Esophagus squamous epithelium (tissue), 5 donors: Measurements from ENCODE around the gene TSC22D3. TPM values are rescaled to one million over a fixed set of nuclear protein-coding genes. Genes with fewer than 3 reads are reported as not detected.

Experiments used
- DNase-seq: peaks from one replicate; lab custom pipeline; 2025; lab: John Stamatoyannopoulos, UW
- H3K27ac ChIP-seq, 4 donors: fragments of 200-600 bp; sonication (generic); one replicate each; pipeline ENCODE4 v1.5.1; 2016 to 2019; ENCODE audit warnings: mild to moderate bottlenecking in 1 of 4
- H3K27me3 ChIP-seq, 4 donors: fragments of 200-600 bp; sonication (generic); 1 replicate in 3 of 4; 2 replicates in 1 of 4; pipeline versions ENCODE4 v1.5.1 to v1.6.0; 2017 to 2021; ENCODE audit warnings: antibody characterized with exemption in 1 of 4
- H3K36me3 ChIP-seq, 3 donors: fragments of 200-600 bp; sonication (generic); one replicate each; pipeline ENCODE4 v1.5.1; 2016 to 2019
- H3K4me1 ChIP-seq, 3 donors: fragments of 200-600 bp; sonication (generic); one replicate each; pipeline ENCODE4 v1.5.1; 2017 to 2019
- H3K4me3 ChIP-seq, 4 donors: fragments of 200-600 bp; sonication (generic); 1 replicate in 3 of 4; 2 replicates in 1 of 4; pipeline ENCODE4 v1.5.1; 2016 to 2019; ENCODE audit warnings: mild to moderate bottlenecking in 2 of 4, moderate library complexity in 1 of 4
- H3K9me3 ChIP-seq, 3 donors: fragments of 200-600 bp; sonication (generic); one replicate each; pipeline ENCODE4 v1.5.1; 2016 to 2019
- CTCF ChIP-seq, 6 experiments: fragments of 450-650 bp in 4 of 6; fragments of 200-600 bp in 2 of 6; sonication (generic) in 2 of 6; IDR thresholded peaks; one replicate each; pipeline ENCODE4 v1.5.1; 2016 to 2019; ENCODE audit warnings: antibody characterized with exemption in 6 of 6, mild to moderate bottlenecking in 4 of 6, moderate library complexity in 4 of 6
- POLR2A ChIP-seq, 4 donors: fragments of 450-650 bp; IDR thresholded peaks; one replicate each; pipeline ENCODE4 v1.6.1; 2017; ENCODE audit warnings: antibody characterized with exemption in 4 of 4, mild to moderate bottlenecking in 4 of 4, moderate library complexity in 3 of 4
- WGBS, 2 donors: methylation state at CpG; one replicate each; pipeline ENCODE4 v1.1.5; 2018; 5-methylcytosine and 5-hydroxymethylcytosine counted together
- intact Hi-C: fragments of 100-400 bp; cut with DNase I; formaldehyde crosslinking; loops from one replicate; pipeline ENCODE4 v1.15.0; 2022
- total RNA-seq, 4 donors: library from RNA; depleted of rRNA; stranded (reverse); fragments of >200 nt; gene quantifications; one replicate each; pipeline ENCODE4 v1.1.0, GENCODE V29; 2016
- donor health status: DM: yes; HTN: yes; CAD: no.

The TSC22D3 gene
- total RNA-seq, 4 donors from 2014 or later, result 50.2 to 558 (median 140) TPM

- H3K4me1 ChIP-seq, result peaks cover 8 to 97% (median 39%) of the 10 kb centered on the region in 3 donors
- TF ChIP-seq POLR2A (IDR thresholded peaks at IDR 0.05), result peak in 1 of 4 donors; percentile 7
- no peak for TF ChIP-seq CTCF (IDR thresholded peaks at IDR 0.05)
- no peaks in the 10 kb centered on the region for H3K36me3 ChIP-seq
- no peaks in the 10 kb centered on the region for H3K9me3 ChIP-seq
- peak overlapping the region; percentile 39 to 83 (median 76) for H3K27ac ChIP-seq
- intact Hi-C loops, result no loop called here
- WGBS, 2 donors, result 16 to 36% methylated on average over 6 to 7 of the region's 7 CpGs
- no peak overlapping the region for H3K4me3 ChIP-seq
- DNase-seq, result peak; percentile 12
- no peaks in the 10 kb centered on the region for H3K27me3 ChIP-seq
These were observed 43.6 kb downstream of the TSC22D3 start for GRCh38 chrX:107731831-107732502.

GRCh38 chrX:107730991-107731766 is 44.4 kb downstream of the TSC22D3 start:
- WGBS, 2 donors, result 54 to 75% methylated on average over 5 to 8 of the region's 9 CpGs
- peaks cover 16 to 98% (median 46%) of the 10 kb centered on the region in 3 donors for H3K4me1 ChIP-seq
- H3K36me3 ChIP-seq, result no peaks in the 10 kb centered on the region
- H3K9me3 ChIP-seq, result no peaks in the 10 kb centered on the region
- H3K27me3 ChIP-seq, result no peaks in the 10 kb centered on the region
- peak overlapping the region; percentile 39 to 83 (median 76) for H3K27ac ChIP-seq
- no peak for TF ChIP-seq POLR2A (IDR thresholded peaks at IDR 0.05)
- no peak for TF ChIP-seq CTCF (IDR thresholded peaks at IDR 0.05)
- no peak for DNase-seq
- no peak overlapping the region for H3K4me3 ChIP-seq
- intact Hi-C loops, result no loop called here

- TF ChIP-seq CTCF (IDR thresholded peaks at IDR 0.05), result no peak
- TF ChIP-seq POLR2A (IDR thresholded peaks at IDR 0.05), result no peak
These were observed 45.3 kb downstream of the TSC22D3 start for GRCh38 chrX:107730298-107730655.

GRCh38 chrX:107729558-107730297 is 45.9 kb downstream of the TSC22D3 start:
- Histone ChIP-seq H3K36me3 (no peaks in the 10 kb centered on the region), H3K27ac (peak overlapping the region; percentile 54 to 83 (median 76)), H3K9me3 (no peaks in the 10 kb centered on the region), H3K4me1 (peaks cover 21 to 98% (median 53%) of the 10 kb centered on the region in 3 donors), H3K4me3 (no peak overlapping the region), H3K27me3 (no peaks in the 10 kb centered on the region)
- 50 to 69% methylated on average over 5 to 7 of the region's 8 CpGs for WGBS, 2 donors
- no peak for TF ChIP-seq POLR2A (IDR thresholded peaks at IDR 0.05)
- no peak for TF ChIP-seq CTCF (IDR thresholded peaks at IDR 0.05)
- intact Hi-C loops, result no loop called here
- DNase-seq, result no peak

More at GRCh38 chrX:107730298-107730655, 45.3 kb downstream of the TSC22D3 start:
- no peaks in the 10 kb centered on the region for H3K36me3 ChIP-seq
- DNase-seq, result no peak
- H3K9me3 ChIP-seq, result no peaks in the 10 kb centered on the region
- WGBS, 2 donors, result 50 to 78% methylated on average over 1 of the region's 1 CpG
- H3K4me3 ChIP-seq, result no peak overlapping the region
- no peaks in the 10 kb centered on the region for H3K27me3 ChIP-seq
- intact Hi-C loops, result no loop called here
- H3K4me1 ChIP-seq, result peaks cover 21 to 98% (median 51%) of the 10 kb centered on the region in 3 donors
- H3K27ac ChIP-seq, result peak overlapping the region; percentile 19 to 83 (median 76)
